Keratinocyte (primary cell): Measurements from ENCODE around the gene NT5DC2. TPM values are rescaled to one million over a fixed set of nuclear protein-coding genes. Genes with fewer than 3 reads are reported as not detected.

Experiments
- DNase-seq: peaks from one replicate; pipeline ENCODE4 v3.0.0-alpha.2; 2011; ENCODE audit warnings: low read depth, missing footprints, low spot score
- FAIRE-seq: peaks from 2 replicates; lab custom pipeline; 2011; peaks lifted over from hg19 to GRCh38; lab: Jason Lieb, UNC
- H2AFZ ChIP-seq: 2 replicates; pipeline ENCODE4 v1.6.0; 2012; ENCODE audit warnings: low read length, control low read depth, inconsistent platforms; ENCODE audit not compliant: control insufficient read depth
- H3K27ac ChIP-seq: 2 replicates; pipeline ENCODE4 v1.5.1; 2011; ENCODE audit warnings: low read length; ENCODE audit not compliant: control insufficient read depth, insufficient read depth
- H3K27me3 ChIP-seq: 3 replicates; pipeline ENCODE4 v1.6.0; 2011; ENCODE audit warnings: low read length; ENCODE audit not compliant: control insufficient read depth, insufficient read depth; ENCODE audit errors: extremely low read depth
- H3K36me3 ChIP-seq, 2 experiments: 2 replicates in 1 of 2; 3 replicates in 1 of 2; pipeline ENCODE4 v1.5.1; 2011; ENCODE audit warnings: low read length in 2 of 2, mild to moderate bottlenecking in 1 of 2; ENCODE audit not compliant: control insufficient read depth in 2 of 2, insufficient read depth in 2 of 2; ENCODE audit errors: extremely low read depth in 1 of 2
- H3K4me1 ChIP-seq: 3 replicates; pipeline ENCODE4 v1.5.1; 2011; ENCODE audit warnings: low read length; ENCODE audit not compliant: control insufficient read depth, insufficient read depth; ENCODE audit errors: extremely low read depth
- H3K4me2 ChIP-seq: 3 replicates; pipeline ENCODE4 v1.6.0; 2011; ENCODE audit warnings: low read depth, low read length; ENCODE audit not compliant: control insufficient read depth, insufficient read depth; ENCODE audit errors: extremely low read depth
- H3K4me3 ChIP-seq, 3 experiments: fragments of 200-600 bp in 1 of 3; sonication (generic) in 1 of 3; 2 replicates in 2 of 3; 3 replicates in 1 of 3; pipeline ENCODE4 v1.5.1; 2011 to 2016; ENCODE audit warnings: low read length in 3 of 3, mild to moderate bottlenecking in 3 of 3, control low read depth in 2 of 3, inconsistent platforms in 1 of 3, low read depth in 1 of 3, mixed read lengths in 1 of 3, mixed run types in 1 of 3, moderate library complexity in 1 of 3; ENCODE audit not compliant: control insufficient read depth in 2 of 3, insufficient read depth in 2 of 3; ENCODE audit errors: extremely low read depth in 1 of 3
- H3K79me2 ChIP-seq: 2 replicates; pipeline ENCODE4 v1.6.0; 2012; ENCODE audit warnings: low read length; ENCODE audit not compliant: control insufficient read depth, insufficient read depth
- H3K9ac ChIP-seq: 3 replicates; pipeline ENCODE4 v1.6.0; 2011; ENCODE audit warnings: low read length; ENCODE audit not compliant: control insufficient read depth, insufficient read depth; ENCODE audit errors: extremely low read depth
- H3K9me1 ChIP-seq: 3 replicates; pipeline ENCODE4 v1.6.0; 2011; ENCODE audit warnings: low read length; ENCODE audit not compliant: control insufficient read depth, insufficient read depth; ENCODE audit errors: extremely low read depth
- H3K9me3 ChIP-seq: 2 replicates; pipeline ENCODE4 v1.5.1; 2012; ENCODE audit warnings: low read depth, low read length; ENCODE audit not compliant: control insufficient read depth
- H4K20me1 ChIP-seq: 3 replicates; pipeline ENCODE4 v1.6.0; 2011; ENCODE audit warnings: low read length; ENCODE audit not compliant: control insufficient read depth, insufficient read depth; ENCODE audit errors: extremely low read depth
- CTCF ChIP-seq, 3 experiments: IDR thresholded peaks in 1 of 3; conservative IDR thresholded peaks in 1 of 3; optimal IDR thresholded peaks in 1 of 3; 2 replicates in 2 of 3; 3 replicates in 1 of 3; pipeline versions ENCODE3 to v1.5.1; 2011; ENCODE audit warnings: low read length in 3 of 3, mild to moderate bottlenecking in 3 of 3, moderate library complexity in 2 of 3, control low read depth in 1 of 3, inconsistent platforms in 1 of 3; ENCODE audit not compliant: insufficient read depth in 2 of 3; ENCODE audit errors: extremely low read depth in 1 of 3
- EZH2 ChIP-seq: IDR thresholded peaks from one replicate; pipeline ENCODE4 v1.6.1; 2012; ENCODE audit warnings: inconsistent platforms, mild to moderate bottlenecking, low read length, moderate library complexity
- dilution Hi-C: fragments of 300-500 bp; cut with MboI; formaldehyde crosslinking; loops from one replicate; pipeline ENCODE4 v1.7.0; 2020; ENCODE audit warnings: low sequenced_read_pairs; ENCODE audit not compliant: extremely low pct_ligation_motif_present
- polyA plus RNA-seq, 5 experiments: library from polyadenylated mRNA; depleted of rRNA in 3 of 5; stranded (reverse) in 3 of 5; stranded (forward) in 1 of 5; unstranded in 1 of 5; fragments of >200 nt; gene quantifications; 1 replicate in 1 of 5; 2 replicates in 3 of 5; 3 replicates in 1 of 5; pipeline versions ENCODE4 v1.2.1 to v1.2.3, GENCODE V29; 2011 to 2012; ENCODE audit warnings: missing spikeins in 2 of 5, low read depth in 1 of 5, low replicate concordance in 1 of 5

Gene NT5DC2
- polyA plus RNA-seq, 1 donor (not counting 4 experiments of a cell fraction or from before 2014, with no cell fraction given) = 54.7 TPM

GRCh38 chr3:52507359-52507758 is 26.3 kb downstream of the NT5DC2 start:
- no peak for FAIRE-seq
- H4K20me1 ChIP-seq = no peaks in the 10 kb centered on the region
- no peak overlapping the region for H3K4me2 ChIP-seq
- peaks cover 12% of the 10 kb centered on the region for H3K27me3 ChIP-seq
- H3K4me3 ChIP-seq = no peak overlapping the region
- H3K4me1 ChIP-seq = no peaks in the 10 kb centered on the region
- no peak overlapping the region for H3K9ac ChIP-seq
- H2AFZ ChIP-seq = no peak overlapping the region
- no peaks in the 10 kb centered on the region for H3K79me2 ChIP-seq
- TF ChIP-seq EZH2 (no peak), CTCF (optimal IDR thresholded peaks at IDR 0.05 in 1 of 3, IDR thresholded peaks at IDR 0.05 in 1 of 3, conservative IDR thresholded peaks at IDR 0.05 in 1 of 3; ENCODE audit: extremely low read depth in 1 of 3, insufficient read depth in 2 of 3, low read length in 3 of 3) (no peak)
- no peak for DNase-seq
- no peaks in the 10 kb centered on the region for H3K9me1 ChIP-seq
- dilution Hi-C loops = no loop called here
- H3K36me3 ChIP-seq = no peaks in the 10 kb centered on the region
- H3K27ac ChIP-seq = no peak overlapping the region
- no peaks in the 10 kb centered on the region for H3K9me3 ChIP-seq

GRCh38 chr3:52506266-52506966 is 27.2 kb downstream of the NT5DC2 start:
- no peak for DNase-seq
- no peak overlapping the region for H2AFZ ChIP-seq
- H3K9me1 ChIP-seq = no peaks in the 10 kb centered on the region
- no peaks in the 10 kb centered on the region for H3K9me3 ChIP-seq
- no peaks in the 10 kb centered on the region for H3K4me1 ChIP-seq
- peaks cover 12% of the 10 kb centered on the region for H3K27me3 ChIP-seq
- no peak overlapping the region for H3K4me3 ChIP-seq
- dilution Hi-C loops = no loop called here
- no peak for TF ChIP-seq EZH2
- H3K79me2 ChIP-seq = no peaks in the 10 kb centered on the region
- no peaks in the 10 kb centered on the region for H3K36me3 ChIP-seq
- no peak overlapping the region for H3K27ac ChIP-seq
- no peak for FAIRE-seq
- no peaks in the 10 kb centered on the region for H4K20me1 ChIP-seq
- no peak overlapping the region for H3K4me2 ChIP-seq
- H3K9ac ChIP-seq = no peak overlapping the region

GRCh38 chr3:52504977-52505376 is 28.7 kb downstream of the NT5DC2 start:
- Histone ChIP-seq H3K9me1 (no peaks in the 10 kb centered on the region), H4K20me1 (no peaks in the 10 kb centered on the region), H2AFZ (no peak overlapping the region), H3K4me1 (no peaks in the 10 kb centered on the region), H3K4me3 (no peak overlapping the region), H3K27ac (no peak overlapping the region), H3K79me2 (no peaks in the 10 kb centered on the region), H3K36me3 (no peaks in the 10 kb centered on the region), H3K9ac (no peak overlapping the region), H3K27me3 (peaks cover 12% of the 10 kb centered on the region), H3K9me3 (no peaks in the 10 kb centered on the region), H3K4me2 (no peak overlapping the region)
- DNase-seq (no peak), FAIRE-seq (no peak)
- no peak for TF ChIP-seq CTCF (optimal IDR thresholded peaks at IDR 0.05 in 1 of 3, IDR thresholded peaks at IDR 0.05 in 1 of 3, conservative IDR thresholded peaks at IDR 0.05 in 1 of 3; ENCODE audit: extremely low read depth in 1 of 3, insufficient read depth in 2 of 3, low read length in 3 of 3)
- dilution Hi-C loops = no loop called here
